GM21576 (cell line): ENCODE measurements around the gene NAA25.
A peak's percentile ranks its signal among the peaks of the same experiment; 100 is the strongest.
"Not testable (repeated sequence)": the region's sequence is repeated elsewhere in the genome, so short reads cannot be mapped to it uniquely, and the experiment has no call there.

Experiments used
- ATAC-seq: cut with Tn5 transposase; IDR thresholded peaks from one replicate; pipeline ENCODE4 v1.9.1; 2021; ENCODE audit warnings: mild to moderate bottlenecking, moderate library complexity; ENCODE audit not compliant: unreplicated experiment

Gene NAA25

DNA sequence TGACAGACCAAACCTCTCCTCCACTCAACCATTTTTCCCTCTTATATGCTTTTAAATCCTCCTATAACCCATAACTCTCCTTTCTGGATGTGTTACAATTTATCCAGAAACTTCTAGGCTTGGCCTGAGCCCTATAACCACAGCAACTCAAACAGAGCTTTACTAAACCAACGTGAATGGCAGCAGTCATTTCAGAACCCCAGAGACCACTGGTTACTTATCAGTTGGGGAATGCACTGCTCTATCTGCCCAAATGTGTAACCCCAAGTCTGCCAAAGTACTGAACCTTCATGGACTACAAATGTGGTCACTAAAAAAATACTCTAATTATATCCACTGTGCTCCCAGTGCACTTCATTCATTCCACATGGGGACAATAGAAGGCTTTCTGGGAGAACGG is 42.0 kb downstream of the NAA25 start:
- no peak for ATAC-seq

DNA sequence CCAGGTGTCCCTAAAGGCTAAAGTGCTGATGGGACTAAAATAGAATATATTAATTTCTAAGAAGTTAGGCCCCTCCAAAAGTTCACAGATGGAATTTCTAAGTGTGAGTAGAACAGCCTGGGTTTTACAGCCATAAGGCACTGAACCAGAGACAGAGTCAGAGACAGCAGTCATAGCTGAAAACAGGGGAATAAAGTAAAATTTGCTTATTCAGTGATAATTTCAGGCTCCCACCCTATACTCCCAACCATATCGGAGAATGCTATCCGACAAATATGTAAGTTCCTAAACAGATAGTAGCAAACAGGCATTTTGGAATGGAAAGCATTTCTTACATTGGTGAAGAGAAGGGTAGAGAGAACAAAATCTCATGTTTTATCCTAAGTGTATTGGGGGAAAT is 45.3 kb downstream of the NAA25 start:
- ATAC-seq = no peak

DNA sequence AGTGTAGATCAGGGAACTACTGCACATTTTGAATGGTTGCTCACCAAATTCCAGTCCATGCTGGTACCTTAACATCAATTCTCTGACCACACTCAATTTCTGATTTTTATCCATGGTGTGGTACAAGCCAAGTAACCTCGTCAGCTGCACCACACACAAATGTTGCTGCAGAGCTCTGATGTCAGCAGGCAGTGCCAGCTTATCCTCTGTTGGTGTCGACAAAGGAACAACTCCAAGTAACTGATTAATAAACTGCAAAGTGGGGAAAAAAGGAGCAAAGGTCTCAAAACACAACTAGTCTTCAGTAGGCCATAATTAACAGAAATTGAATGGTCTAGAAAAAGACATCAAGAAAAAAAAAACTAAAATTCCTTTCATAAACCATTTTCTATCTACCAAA is 47.4 kb downstream of the NAA25 start:
- ATAC-seq = no peak

DNA sequence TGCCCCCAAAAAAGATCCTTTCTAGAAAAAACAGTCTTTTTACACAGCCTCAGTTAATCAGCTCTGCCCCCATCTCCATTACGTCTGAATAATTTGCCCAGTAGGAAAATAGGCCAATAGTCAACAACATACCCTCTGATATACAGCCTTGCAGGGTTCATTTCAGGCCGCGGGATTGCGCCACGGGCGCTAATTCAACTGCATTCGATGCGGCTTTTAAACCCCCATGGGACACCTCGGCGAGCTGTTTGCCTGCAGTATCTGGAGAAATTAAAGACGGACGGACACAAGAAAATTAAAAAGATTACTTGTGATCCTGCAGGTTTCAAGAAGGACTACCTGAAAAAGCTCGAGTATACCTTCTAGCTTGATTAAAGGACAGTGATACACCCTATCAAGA is 59.2 kb downstream of the NAA25 start:
- no peak for ATAC-seq

DNA sequence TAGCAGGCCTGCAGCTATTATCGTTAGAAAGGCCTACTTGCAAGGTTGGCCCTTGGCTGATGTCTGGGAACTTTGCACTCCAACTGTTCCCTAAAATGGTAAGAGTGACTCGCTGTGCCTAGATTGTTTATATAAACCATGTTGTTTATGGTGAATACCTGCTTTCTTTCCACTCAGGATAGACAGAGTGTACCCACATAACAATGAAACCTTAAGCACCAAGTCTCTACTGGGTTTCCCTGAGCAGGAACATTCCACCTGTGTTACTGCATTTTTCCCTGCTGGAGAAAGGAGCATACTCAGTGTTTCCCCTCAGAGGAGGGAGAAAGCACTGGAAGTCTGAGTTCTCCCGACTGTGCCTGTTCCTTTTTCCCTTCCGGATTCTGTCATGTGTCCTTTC is 62.6 kb downstream of the NAA25 start:
- no peak for ATAC-seq

DNA sequence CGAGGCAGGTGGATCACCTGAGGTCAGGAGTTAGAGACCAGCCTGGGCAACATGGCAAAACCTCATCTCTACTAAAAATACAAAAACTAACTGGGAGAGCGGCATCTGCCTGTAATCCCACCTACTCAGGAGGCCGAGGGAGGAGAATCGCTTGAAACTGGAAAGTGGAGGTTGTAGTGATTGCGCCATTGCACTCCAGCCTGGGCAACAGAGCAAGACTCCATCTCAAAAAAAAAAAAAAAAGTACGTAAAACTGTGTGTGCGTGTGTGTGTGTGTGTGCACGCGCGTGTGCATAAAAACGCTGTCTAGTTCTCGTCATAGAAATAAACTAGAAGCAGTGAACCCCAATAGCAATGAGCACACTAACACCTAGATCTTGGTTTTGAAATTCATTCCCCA is 72.0 kb downstream of the NAA25 start:
- ATAC-seq = not testable (repeated sequence)

DNA sequence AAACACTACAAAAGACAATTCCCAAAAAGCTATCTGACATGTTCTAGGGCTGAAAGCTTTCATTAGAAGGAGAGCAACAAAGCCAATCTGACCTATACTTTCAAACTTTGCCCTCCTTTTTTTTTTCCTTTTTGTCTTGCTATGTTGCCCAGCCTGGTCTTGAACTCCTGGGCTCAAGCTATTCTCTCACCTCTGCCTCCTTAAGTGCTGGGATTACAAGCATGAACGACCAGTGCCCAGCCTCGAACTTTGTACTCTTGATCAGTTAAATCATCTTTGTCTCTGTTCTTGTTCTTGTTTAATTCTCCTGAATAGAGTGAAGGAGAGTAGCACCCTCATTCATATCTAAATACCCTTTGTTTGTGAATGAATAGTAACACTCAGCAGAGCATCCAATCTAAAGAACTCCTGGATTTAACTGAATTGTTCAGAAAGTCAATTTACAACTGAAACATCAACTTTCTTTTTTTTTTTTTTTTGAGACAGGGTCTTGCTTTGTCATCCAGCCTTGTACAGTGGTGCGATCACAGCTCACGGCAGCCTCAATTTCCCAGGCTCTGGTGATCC is 73.3 kb downstream of the NAA25 start:
- ATAC-seq = no peak

DNA sequence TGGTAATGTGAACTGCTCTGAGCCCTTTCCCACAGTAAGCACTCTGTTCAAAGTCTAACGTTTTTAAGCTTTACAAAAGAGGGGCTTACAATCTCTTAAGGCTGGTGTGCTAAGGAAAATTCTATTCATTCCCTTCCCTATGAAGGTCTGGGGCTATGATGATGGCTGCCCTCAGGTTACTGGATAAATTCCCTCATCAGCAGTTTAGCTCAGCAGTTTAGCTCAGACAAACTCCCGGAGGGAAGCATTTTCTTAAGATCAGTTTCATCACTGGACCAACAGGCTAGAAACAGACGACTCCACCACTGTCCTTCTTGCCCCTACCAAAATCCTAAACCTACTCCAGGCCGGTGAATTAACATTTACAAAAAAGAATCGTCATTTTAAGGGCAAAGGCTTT is 76.3 kb downstream of the NAA25 start:
- no peak for ATAC-seq

DNA sequence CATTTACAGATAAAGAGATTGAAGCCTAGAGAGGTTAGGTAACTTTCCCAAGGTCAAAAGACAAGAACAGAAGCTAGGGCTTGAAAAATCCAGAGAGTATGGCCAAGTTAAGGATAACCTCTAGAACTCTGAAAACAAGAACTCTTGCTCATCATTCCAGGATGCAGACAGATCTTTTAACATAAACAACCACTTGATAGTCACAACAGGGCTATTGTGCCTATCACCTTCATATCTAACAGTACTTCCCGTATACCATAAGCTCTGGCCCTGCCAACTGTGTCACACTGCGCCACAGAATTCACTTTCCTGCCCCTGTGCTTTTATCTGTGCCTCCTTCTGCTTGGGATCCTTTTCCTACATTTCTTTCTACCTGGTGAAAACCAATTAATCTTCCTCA is 77.1 kb downstream of the NAA25 start:
- ATAC-seq = no peak

DNA sequence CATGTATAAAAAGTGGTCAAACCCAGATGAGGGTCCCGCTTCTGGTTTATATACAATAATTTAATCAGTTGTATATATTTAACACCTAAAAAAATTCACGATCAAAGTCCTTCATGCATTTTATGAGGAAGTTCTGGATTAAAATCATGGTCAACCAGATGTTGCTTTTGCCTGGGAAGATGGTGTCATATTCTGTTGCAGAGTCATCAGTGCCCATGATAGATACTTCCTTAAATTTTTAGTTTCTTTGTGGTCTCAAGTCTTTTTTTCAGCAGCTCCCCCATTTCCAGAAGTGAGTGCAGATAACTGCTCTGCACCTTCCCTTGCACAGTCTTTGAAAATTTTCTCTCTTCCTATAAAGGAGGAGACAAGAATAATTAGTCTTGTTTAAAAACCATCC is 79.3 kb downstream of the NAA25 start:
- ATAC-seq = no peak

DNA sequence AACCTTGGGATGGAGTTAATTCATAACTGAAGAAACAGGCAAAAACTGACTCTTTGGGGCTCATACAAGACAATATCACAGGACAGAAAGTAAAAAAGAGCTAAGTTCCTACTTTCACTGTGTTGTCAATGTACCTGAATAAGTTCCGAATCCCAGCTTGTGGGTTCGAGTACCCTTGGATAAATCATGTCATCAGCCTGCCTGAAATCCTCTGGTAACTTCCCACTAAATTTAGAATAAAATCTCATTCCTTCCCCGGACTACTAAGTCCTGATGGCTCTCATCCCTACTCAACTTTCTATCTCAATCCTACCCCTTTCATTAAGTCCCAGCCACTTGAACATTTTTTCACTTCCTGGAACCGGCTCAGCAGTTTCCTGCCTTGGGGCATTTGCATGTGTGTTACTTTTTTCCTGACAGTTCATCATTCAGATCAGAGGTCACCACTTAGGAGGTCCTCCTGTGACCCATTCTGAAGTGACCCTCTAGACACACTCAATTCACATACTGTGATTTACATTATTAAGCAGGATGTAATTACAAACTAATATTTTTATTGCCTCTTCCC is 82.7 kb downstream of the NAA25 start:
- no peak for ATAC-seq

DNA sequence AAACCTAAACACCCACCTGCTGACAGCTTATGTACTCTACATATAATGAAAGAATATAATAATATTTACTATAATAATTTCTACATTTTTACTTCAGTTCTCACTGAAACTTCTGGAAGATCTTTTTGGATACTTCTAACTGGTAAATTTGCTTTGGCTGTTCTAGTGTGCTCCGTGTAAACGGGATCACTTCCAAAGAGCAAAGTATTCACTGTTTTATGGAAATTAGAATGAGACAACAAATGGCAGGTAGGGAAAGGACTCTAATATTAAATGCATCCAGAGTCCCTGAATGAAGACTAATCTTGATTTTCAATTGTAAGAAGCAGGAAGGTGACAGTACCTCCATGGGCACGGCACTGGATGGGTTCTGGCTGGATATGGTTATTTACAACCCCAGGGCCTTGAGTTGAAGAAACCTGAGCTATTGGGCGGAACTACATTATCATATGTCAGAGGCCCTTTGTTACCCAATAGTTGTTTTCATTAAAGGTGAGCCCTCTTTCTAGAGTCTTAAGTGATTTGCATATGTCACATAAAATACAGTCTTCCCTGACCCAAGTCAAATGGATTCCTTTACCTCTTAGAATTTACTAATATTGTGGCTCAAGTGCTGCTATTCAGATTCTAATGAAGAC is 84.7 kb downstream of the NAA25 start:
- ATAC-seq = no peak

DNA sequence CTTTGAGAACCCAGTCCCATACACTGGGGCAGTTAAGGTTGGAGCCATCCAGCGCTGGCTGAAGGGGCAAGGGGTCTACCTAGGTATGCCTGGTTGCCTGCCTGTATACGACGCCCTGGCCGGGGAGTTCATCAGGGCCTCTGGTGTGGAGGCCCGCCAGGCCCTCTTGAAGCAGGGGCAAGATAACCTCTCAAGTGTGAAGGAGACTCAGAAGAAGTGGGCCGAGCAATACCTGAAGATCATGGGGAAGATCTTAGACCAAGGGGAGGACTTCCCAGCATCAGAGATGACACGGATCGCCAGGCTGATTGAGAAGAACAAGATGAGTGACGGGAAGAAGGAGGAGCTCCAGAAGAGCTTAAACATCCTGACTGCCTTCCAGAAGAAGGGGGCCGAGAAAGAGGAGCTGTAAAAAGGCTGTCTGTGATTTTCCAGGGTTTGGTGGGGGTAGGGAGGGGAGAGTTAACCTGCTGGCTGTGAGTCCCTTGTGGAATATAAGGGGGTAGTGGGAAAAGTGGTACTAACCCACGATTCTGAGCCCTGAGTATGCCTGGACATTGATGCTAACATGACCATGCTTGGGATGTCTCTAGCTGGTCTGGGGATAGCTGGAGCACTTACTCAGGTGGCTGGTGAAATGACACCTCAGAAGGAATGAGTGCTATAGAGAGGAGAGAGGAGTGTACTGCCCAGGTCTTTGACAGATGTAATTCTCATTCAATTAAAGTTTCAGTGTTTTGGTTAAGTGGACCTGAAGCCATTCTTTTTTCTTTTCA is 86.2 kb downstream of the NAA25 start:
- ATAC-seq = no peak

DNA sequence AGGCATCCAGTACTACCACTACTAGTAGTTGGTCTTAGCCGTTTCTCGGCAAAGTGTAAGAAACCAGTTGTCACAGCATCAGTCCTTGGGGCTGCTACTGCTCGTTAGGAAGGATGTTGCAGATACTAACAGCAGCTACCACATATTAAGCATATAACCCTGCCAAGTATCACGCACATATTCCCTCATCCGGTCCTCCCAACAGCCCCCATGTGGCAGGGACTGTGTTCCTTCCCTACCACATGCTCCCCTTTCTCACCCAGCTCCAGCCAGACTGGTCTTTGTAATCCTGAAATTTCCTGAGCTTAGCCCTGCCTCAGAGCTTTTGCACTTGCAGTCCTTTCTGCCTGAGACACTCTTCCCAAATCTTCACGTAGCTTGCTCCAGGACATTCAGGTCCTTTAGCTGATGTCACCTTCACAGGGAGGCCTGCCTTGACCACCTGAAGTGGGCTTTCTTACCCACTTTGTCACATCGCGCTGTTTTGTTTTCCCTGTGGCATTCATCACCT is 87.6 kb downstream of the NAA25 start:
- no peak for ATAC-seq

DNA sequence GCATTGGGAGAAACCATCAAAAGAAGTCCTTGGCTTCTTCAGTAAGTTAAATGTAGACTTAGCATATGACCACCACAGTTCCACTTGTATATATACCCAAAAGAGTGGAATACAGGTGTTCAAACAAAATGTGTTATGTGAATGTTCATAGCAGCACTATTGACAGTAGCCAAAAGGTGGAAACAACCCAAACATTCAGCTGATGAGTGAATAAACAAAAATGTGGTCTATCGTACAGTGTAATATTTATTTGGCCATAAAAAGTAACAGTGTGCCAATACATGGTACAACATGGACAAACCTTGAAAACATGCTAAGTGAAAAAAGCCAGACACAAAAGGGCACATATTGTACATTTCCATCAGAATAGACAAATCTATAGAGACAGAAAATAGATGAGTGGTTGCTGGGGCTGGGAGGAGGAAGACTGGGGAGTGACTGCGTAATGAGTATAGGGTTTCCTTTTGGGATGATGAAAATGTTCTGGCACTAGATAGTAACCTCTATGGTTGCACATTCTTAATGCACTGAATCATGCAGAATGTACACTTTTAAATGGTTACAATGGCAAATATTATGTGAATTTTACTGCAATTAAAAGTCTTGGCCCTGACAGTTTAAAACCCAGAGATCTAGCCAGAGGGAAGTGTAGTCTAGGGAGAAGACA is 89.9 kb downstream of the NAA25 start:
- no peak for ATAC-seq

DNA sequence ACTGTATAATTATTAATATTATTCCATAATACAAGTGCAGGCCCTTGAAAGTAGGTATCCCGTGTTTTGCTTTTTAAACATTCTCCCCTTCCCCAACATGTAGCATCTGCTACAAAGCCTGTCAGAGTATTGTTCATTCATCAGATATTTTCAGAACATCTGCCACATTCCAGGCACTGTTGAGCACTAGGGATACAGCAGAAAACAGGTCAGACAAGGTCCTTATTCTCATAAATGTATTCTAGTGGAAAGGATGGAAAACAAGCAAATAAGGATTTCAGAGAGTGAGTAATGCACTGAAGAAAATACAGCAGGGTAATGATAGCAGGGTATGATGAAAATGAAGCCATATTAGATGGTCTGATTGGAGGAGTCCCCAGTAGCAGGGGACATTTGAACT is 91.5 kb downstream of the NAA25 start:
- ATAC-seq = no peak

DNA sequence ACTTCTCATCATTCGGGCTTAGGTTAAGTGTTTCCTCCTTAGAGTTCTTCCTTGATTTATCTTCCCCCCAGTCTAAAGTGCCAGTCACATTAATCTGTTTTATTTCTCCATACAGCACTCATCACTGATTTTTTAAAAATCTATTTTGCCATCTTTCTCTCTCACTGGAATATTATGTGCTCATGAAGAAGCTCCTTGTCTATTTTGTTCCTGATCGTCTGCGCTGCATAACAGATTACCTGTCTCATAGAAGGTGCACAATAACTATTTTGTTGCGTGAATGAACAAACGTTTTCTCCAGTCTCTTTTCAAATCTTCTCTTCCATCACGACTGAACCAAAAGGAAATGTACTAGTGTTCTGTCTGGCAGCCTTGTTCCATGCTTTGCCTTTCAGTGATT is 92.6 kb downstream of the NAA25 start:
- no peak for ATAC-seq

DNA sequence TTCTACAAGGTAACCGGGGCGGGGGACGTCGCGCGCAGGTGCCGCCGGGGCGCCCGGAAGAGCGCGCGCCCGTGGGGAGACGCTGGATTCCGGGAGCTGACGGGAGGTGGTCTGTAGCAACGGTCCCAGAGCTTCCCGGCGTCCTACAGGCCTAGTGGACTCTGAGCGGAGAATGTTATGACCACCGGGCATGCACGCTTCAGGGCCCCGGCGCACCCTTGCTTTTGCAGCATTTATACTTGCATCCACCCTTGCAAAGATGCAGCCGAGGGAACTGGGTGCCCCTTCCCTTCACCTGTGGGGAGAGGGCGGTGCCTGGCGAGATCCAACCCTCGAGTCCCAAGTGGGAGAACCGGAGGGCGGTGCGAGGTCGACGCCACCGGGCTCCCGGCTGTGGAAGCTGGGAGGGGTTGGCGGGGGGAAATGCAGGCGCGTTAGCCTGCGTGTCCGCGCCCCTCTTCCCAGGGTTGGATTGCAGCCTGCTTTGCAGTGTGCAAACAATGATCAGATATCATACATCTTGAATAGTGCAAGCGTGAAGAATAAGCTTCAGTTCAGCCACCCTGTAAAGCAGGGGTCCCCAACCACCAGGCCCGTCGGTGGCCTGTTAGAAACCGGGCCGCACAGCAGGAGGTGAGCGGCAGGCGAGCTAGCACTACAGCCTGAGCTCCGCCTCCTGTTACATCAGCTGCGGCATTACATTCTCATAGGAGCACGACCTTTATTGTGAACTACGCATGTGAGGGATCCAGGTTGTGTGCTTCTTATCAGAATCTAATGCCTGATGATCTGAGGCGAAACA is 94.8 kb downstream of the NAA25 start:
- peak; percentile 27 for ATAC-seq

DNA sequence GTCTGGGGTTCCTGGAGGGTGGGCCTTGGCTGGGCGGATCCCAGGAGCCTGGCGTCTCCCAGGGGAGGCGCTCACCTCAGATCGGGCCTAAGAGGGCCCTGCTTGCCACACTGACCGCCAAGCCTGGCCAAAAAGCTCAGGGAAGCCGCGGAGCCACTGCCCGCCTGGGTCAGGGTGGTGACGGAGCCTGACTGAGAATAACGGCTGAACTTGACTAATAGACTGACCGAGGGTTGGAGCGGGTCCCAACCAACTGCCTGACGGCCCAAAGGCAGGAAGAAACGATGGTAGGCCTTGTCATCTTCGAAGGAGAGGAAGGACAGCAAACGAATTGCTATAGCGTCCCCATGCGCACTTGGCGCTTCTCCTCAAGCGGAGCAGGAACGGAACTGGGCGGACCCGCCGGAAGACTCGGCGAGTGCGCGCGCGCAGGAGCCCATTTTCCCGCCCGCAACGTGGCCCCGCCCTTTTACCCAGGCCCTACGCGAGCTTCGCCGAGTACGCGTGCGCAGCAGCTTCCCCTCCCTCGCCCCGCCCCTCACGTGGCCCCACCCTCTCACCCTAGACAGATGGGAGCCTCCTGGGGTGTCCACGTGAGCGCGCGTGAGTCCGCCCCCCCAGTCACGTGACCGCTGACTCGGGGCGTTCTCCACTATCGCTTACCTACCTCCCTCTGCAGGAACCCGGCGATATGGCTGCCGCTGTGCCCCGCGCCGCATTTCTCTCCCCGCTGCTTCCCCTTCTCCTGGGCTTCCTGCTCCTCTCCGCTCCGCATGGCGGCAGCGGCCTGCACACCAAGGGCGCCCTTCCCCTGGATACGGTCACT is 95.6 kb downstream of the NAA25 start, which contains the start of the genes ERP29 and TMEM116:
TSS of gene ERP29 (plus strand) at position 652 of the 826 bp plus-strand sequence. CDS start at position 692, 40 bp downstream.
TSS of gene TMEM116 (minus strand) at position 391 of the 826 bp plus-strand sequence. CDS start 7,895 bp downstream, outside the sequence.
- ATAC-seq = peak; percentile 61
